ENCODE results near the gene FAM227A.
"Not testable (repeated sequence)": the region's sequence is repeated elsewhere in the genome, so short reads cannot be mapped to it uniquely, and the experiment has no call there.

FAM227A gene

GRCh38 chr22:38657045-38657909, 1.1 kb upstream of the FAM227A start:
- DNase-seq (ENCODE audit: low spot score), result no peak

- peak; percentile 25 for DNase-seq (ENCODE audit: low spot score)
These were observed 505 bp downstream of the FAM227A start for GRCh38 chr22:38655519-38656255.

GRCh38 chr22:38653741-38654140, 2.5 kb downstream of the FAM227A start:
- DNase-seq (ENCODE audit: low spot score), result no peak

- DNase-seq (ENCODE audit: low spot score), result no peak
These were observed 3.3 kb downstream of the FAM227A start for GRCh38 chr22:38652859-38653258.

- DNase-seq (ENCODE audit: low spot score), result no peak
These were observed 6.2 kb downstream of the FAM227A start for GRCh38 chr22:38649841-38650522.

GRCh38 chr22:38645430-38645829, 10.8 kb downstream of the FAM227A start:
- DNase-seq (ENCODE audit: low spot score), result no peak

- DNase-seq (ENCODE audit: low spot score), result not testable (repeated sequence)
These were observed 11.9 kb downstream of the FAM227A start for GRCh38 chr22:38644245-38644644.

- no peak for DNase-seq (ENCODE audit: low spot score)
These were observed 14.6 kb downstream of the FAM227A start for GRCh38 chr22:38641476-38642040.

- peak; percentile 24 for DNase-seq (ENCODE audit: low spot score)
These were observed 17.5 kb downstream of the FAM227A start for GRCh38 chr22:38638728-38639127.

GRCh38 chr22:38638216-38638615, 18.0 kb downstream of the FAM227A start:
- DNase-seq (ENCODE audit: low spot score), result peak; percentile 3

- DNase-seq (ENCODE audit: low spot score), result no peak
These were observed 23.7 kb downstream of the FAM227A start for GRCh38 chr22:38632528-38632927.

- no peak for DNase-seq (ENCODE audit: low spot score)
These were observed 24.5 kb downstream of the FAM227A start for GRCh38 chr22:38631724-38632123.

- DNase-seq (ENCODE audit: low spot score), result no peak
These were observed 27.1 kb downstream of the FAM227A start for GRCh38 chr22:38629108-38629507.

GRCh38 chr22:38628444-38628843, 27.7 kb downstream of the FAM227A start:
- DNase-seq (ENCODE audit: low spot score), result no peak

- DNase-seq (ENCODE audit: low spot score), result no peak
These were observed 32.8 kb downstream of the FAM227A start for GRCh38 chr22:38623351-38623750.

GRCh38 chr22:38618682-38619081, 37.5 kb downstream of the FAM227A start:
- DNase-seq (ENCODE audit: low spot score), result no peak

GRCh38 chr22:38618258-38618657, 37.9 kb downstream of the FAM227A start:
- no peak for DNase-seq (ENCODE audit: low spot score)

GRCh38 chr22:38615064-38615405, 41.2 kb downstream of the FAM227A start:
- not testable (repeated sequence) for DNase-seq (ENCODE audit: low spot score)

GRCh38 chr22:38614332-38615063, 41.7 kb downstream of the FAM227A start:
- no peak for DNase-seq (ENCODE audit: low spot score)

- no peak for DNase-seq (ENCODE audit: low spot score)
These were observed 42.6 kb downstream of the FAM227A start for GRCh38 chr22:38613588-38613987.

GRCh38 chr22:38612217-38613006, 43.8 kb downstream of the FAM227A start:
- DNase-seq (ENCODE audit: low spot score), result no peak
